BLaER1 (cell line): ENCODE data around the gene TMBIM6.
A peak's percentile ranks its signal among the peaks of the same experiment; 100 is the strongest.
"Not testable (repeated sequence)": the region's sequence is repeated elsewhere in the genome, so short reads cannot be mapped to it uniquely, and the experiment has no call there.

ENCODE experiments used
- H3K27ac ChIP-seq: shearing (Covaris generic); formaldehyde crosslinking; 2 replicates; pipeline ENCODE4 v1.8.1; 2022
- H3K27me3 ChIP-seq: shearing (Covaris generic); formaldehyde crosslinking; 2 replicates; pipeline ENCODE4 v1.8.1; 2022
- H3K36me3 ChIP-seq: shearing (Covaris generic); formaldehyde crosslinking; 2 replicates; pipeline ENCODE4 v1.8.1; 2022
- H3K4me1 ChIP-seq: shearing (Covaris generic); formaldehyde crosslinking; 2 replicates; pipeline ENCODE4 v1.8.1; 2022
- H3K4me2 ChIP-seq: shearing (Covaris generic); formaldehyde crosslinking; 2 replicates; pipeline ENCODE4 v1.8.1; 2022
- H3K4me3 ChIP-seq: shearing (Covaris generic); formaldehyde crosslinking; 2 replicates; pipeline ENCODE4 v1.8.1; 2022
- H3K9ac ChIP-seq: shearing (Covaris generic); formaldehyde crosslinking; 2 replicates; pipeline ENCODE4 v1.8.1; 2022
- H3K9me3 ChIP-seq: shearing (Covaris generic); formaldehyde crosslinking; 2 replicates; pipeline ENCODE4 v1.8.1; 2022
- H4K20me1 ChIP-seq: shearing (Covaris generic); formaldehyde crosslinking; 2 replicates; pipeline ENCODE4 v1.8.1; 2022
- Cebpa-rat ChIP-seq: shearing (Covaris generic); IDR thresholded peaks from 2 replicates; pipeline ENCODE4 v1.8.1; 2022

The TMBIM6 gene

DNA sequence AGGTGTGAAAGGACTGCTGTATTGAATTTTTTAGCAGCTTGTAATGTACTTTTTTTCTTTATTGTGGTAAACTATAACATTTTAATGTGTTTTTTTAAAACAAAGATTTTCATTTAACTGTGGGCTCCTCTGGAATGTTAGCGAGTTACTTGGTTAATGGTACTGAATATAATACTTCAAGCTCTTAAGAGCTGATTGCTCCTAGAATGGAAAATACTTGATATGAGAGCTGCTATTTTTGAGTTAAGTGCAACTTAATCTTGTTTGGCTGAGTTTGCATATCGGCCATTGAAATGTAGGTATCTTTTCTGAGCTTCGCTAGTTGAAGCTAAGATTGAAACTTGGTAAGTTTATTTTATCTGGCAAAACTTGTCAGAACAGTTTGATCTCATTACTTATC lies 7.4 kb downstream of the TMBIM6 start:
- Histone ChIP-seq H3K4me2 (peak overlapping the region; percentile 73), H3K27ac (no peak overlapping the region), H3K27me3 (no peaks in the 10 kb centered on the region), H4K20me1 (peaks cover 100% of the 10 kb centered on the region), H3K4me3 (no peak overlapping the region), H3K36me3 (peaks cover 65% of the 10 kb centered on the region), H3K9ac (no peak overlapping the region), H3K4me1 (peaks cover 57% of the 10 kb centered on the region), H3K9me3 (no peaks in the 10 kb centered on the region)
- TF ChIP-seq Cebpa-rat = no peak

DNA sequence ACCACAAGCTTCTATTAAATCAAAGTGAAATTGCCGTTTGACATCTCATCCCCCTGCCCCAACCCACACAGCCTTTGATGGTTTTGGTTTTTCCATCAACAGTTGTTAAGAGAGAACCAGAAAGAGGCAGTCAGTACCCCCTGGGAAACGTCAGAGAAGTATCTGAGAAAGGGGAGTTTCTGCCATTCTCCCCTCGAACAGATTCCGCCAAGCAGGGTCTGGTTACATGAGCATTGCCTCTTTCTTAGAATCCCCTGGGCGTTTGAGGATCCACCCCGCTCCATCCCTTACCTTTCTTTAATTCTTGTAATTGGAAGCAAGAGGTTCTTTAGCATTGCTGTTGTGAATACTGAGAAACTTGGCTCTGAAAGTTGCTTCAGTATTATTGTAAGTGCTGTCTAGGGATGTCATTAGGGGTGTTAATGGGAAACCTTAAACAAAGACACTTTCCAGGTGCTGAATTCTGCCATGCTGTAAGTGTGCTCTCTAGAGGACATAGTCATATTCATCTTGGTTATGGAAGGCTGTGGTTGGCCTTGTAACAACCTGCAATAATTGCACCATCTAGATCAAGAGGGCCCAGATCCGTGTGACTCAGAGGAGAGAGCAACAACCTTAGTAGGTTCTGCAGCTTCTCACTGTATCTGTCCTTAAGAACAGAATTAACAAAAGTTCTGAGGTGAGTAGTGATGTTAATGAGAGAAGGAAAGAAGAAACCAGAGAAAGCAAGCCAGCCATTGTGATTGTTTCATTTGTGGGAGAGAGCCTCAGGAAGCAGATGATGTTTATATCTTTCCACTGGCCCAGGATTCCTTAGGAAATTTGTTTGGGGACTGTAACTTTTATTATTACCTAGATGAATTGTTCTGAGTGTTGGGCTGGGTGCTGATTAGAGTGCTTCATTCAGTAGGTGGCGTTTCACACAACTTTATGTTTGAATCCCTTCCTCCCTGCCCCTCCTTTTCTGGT lies 9.0 kb downstream of the TMBIM6 start:
- peaks cover 100% of the 10 kb centered on the region for H4K20me1 ChIP-seq
- no peaks in the 10 kb centered on the region for H3K9me3 ChIP-seq
- no peak for TF ChIP-seq Cebpa-rat
- H3K27me3 ChIP-seq = no peaks in the 10 kb centered on the region
- H3K9ac ChIP-seq = peak overlapping the region; percentile 23; the same call in 1 of the 2 replicates
- H3K4me1 ChIP-seq = peaks cover 44% of the 10 kb centered on the region
- H3K4me3 ChIP-seq = no peak overlapping the region
- H3K36me3 ChIP-seq = peaks cover 67% of the 10 kb centered on the region
- H3K4me2 ChIP-seq = peak overlapping the region; percentile 73
- peak overlapping the region; percentile 24 for H3K27ac ChIP-seq

DNA sequence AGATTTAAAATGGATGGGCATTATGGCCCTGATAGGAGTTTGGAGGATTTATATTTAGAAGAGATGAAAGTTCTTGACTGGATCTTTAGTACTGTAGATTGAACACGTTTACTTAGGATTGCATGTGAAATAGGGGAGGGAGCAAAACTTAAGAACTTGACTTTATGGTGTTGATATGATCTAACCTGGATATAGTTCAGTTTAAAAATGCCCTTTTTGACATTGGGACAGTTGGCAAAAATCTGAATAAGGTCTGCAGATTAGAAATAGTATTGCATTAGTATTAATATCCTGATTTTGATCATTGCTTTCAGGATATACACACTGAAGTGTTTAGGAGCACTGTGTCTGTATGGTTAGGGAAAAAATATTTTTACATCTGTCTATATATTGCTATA lies 9.6 kb downstream of the TMBIM6 start:
- H3K9me3 ChIP-seq = no peaks in the 10 kb centered on the region
- no peaks in the 10 kb centered on the region for H3K27me3 ChIP-seq
- no peak overlapping the region for H3K9ac ChIP-seq
- H3K4me3 ChIP-seq = no peak overlapping the region
- TF ChIP-seq Cebpa-rat = no peak
- H3K36me3 ChIP-seq = peaks cover 73% of the 10 kb centered on the region
- H3K4me1 ChIP-seq = peaks cover 44% of the 10 kb centered on the region
- H4K20me1 ChIP-seq = peaks cover 100% of the 10 kb centered on the region
- H3K4me2 ChIP-seq = peak overlapping the region; percentile 73
- no peak overlapping the region for H3K27ac ChIP-seq

DNA sequence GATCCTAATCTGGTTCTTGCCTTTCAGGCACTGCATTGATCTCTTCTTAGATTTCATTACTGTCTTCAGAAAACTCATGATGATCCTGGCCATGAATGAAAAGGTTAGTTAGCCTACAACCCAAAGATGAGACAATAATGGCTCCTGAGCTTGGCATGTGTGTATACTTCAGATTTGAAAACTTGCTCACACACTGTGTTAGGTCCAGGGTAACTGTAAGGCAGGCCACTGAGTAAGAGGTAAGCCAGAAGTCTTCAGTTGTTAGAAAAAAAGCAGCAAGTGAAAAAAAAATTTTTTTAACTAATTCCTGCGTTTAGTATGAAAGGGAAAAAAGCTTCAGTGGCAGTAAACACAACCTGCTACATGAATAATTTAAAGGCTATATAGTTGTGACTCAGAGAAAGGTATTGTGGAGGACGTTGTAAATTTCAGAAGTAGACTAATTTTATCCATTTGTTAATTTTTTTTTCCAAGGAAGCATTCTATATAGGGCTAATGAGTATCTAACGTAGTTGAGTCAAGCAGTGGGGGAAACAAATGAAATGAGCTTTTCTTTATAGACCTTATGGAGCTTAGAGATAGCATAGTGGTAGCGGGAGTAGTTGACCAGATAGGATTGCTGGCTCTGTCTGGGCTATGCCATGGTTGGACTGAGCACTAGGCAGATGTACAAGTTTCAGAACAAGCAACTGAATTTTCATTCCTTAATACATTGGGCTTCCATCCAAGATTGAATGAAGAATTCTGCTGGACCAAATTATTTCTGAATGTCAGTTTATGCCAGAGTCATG lies 20.5 kb downstream of the TMBIM6 start:
- no peak overlapping the region for H3K27ac ChIP-seq
- H3K9me3 ChIP-seq = no peaks in the 10 kb centered on the region
- H3K4me3 ChIP-seq = no peak overlapping the region
- H3K27me3 ChIP-seq = no peaks in the 10 kb centered on the region
- H3K4me1 ChIP-seq = peaks cover 25% of the 10 kb centered on the region
- H3K9ac ChIP-seq = no peak overlapping the region
- peak overlapping the region; percentile 40 for H3K4me2 ChIP-seq
- TF ChIP-seq Cebpa-rat = no peak
- peaks cover 93% of the 10 kb centered on the region for H3K36me3 ChIP-seq
- peaks cover 58% of the 10 kb centered on the region for H4K20me1 ChIP-seq

DNA sequence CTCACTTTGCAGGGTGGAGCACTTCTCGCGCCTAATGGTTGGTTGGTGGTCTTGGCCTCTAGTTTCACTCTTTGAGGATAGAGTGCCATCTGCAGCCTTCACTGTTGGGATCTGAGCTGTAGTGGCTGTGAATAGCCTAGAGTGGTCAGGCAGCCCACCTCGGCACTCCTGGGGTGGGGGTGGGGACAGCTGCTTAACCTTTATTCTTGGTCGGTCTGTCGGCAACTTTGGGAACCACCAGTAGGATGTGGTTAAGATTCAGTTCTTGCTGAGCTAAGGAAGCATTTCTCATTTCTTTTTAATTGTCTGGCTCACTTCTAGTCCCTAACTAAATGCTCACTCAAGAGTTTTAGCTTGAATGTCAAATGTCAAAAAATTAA lies 21.1 kb downstream of the TMBIM6 start:
- Histone ChIP-seq H3K36me3 (peaks cover 87% of the 10 kb centered on the region), H3K4me3 (no peak overlapping the region), H3K27me3 (no peaks in the 10 kb centered on the region), H3K9me3 (no peaks in the 10 kb centered on the region), H3K27ac (no peak overlapping the region; the same call in 1 of the 2 replicates), H3K9ac (no peak overlapping the region), H3K4me1 (peaks cover 25% of the 10 kb centered on the region), H4K20me1 (peaks cover 52% of the 10 kb centered on the region), H3K4me2 (peak overlapping the region; percentile 40)
- TF ChIP-seq Cebpa-rat = no peak

- Histone ChIP-seq H3K36me3 (peaks cover 81% of the 10 kb centered on the region), H4K20me1 (peaks cover 46% of the 10 kb centered on the region), H3K4me1 (peaks cover 25% of the 10 kb centered on the region), H3K27me3 (no peaks in the 10 kb centered on the region), H3K4me2 (peak overlapping the region; percentile 40), H3K9me3 (no peaks in the 10 kb centered on the region), H3K27ac (no peak overlapping the region), H3K9ac (no peak overlapping the region), H3K4me3 (no peak overlapping the region)
- TF ChIP-seq Cebpa-rat = no peak
Observed at GRCh38 chr12:49763006-49763591, 21.7 kb downstream of the TMBIM6 start.

DNA sequence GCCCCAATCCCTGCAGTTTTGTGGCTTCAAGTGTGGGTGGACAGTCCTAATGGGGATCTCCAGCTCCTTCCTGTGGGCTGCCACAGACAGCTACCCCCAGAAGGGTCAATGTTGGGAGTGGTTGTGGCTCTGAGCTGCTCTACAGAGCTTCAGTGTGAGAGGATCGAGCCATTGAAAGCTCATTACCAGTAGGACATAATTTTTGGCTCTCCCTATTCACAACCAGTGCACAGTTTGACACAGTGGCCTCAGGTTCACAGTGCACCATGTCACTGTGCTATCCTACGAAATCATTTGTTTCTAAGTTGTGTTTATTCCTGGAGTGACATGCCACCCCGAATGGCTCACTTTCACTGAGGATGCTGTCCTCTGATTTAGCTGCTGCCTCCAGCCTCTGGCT lies 22.8 kb downstream of the TMBIM6 start:
- Histone ChIP-seq H3K27ac (no peak overlapping the region), H3K4me2 (no peak overlapping the region), H3K9me3 (no peaks in the 10 kb centered on the region), H3K27me3 (no peaks in the 10 kb centered on the region), H3K4me1 (peaks cover 25% of the 10 kb centered on the region), H3K9ac (no peak overlapping the region), H4K20me1 (peaks cover 38% of the 10 kb centered on the region), H3K36me3 (peaks cover 71% of the 10 kb centered on the region), H3K4me3 (no peak overlapping the region)
- no peak for TF ChIP-seq Cebpa-rat

GRCh38 chr12:49766115-49766455 lies 24.7 kb downstream of the TMBIM6 start:
- no peak overlapping the region for H3K4me2 ChIP-seq
- H3K4me3 ChIP-seq = no peak overlapping the region
- H3K27ac ChIP-seq = no peak overlapping the region
- H3K9me3 ChIP-seq = no peaks in the 10 kb centered on the region
- H4K20me1 ChIP-seq = peaks cover 27% of the 10 kb centered on the region
- TF ChIP-seq Cebpa-rat = no peak
- H3K27me3 ChIP-seq = no peaks in the 10 kb centered on the region
- peaks cover 51% of the 10 kb centered on the region for H3K36me3 ChIP-seq
- no peak overlapping the region for H3K9ac ChIP-seq
- H3K4me1 ChIP-seq = peaks cover 33% of the 10 kb centered on the region

GRCh38 chr12:49767333-49767732 lies 26.0 kb downstream of the TMBIM6 start:
- H4K20me1 ChIP-seq = peaks cover 14% of the 10 kb centered on the region

DNA sequence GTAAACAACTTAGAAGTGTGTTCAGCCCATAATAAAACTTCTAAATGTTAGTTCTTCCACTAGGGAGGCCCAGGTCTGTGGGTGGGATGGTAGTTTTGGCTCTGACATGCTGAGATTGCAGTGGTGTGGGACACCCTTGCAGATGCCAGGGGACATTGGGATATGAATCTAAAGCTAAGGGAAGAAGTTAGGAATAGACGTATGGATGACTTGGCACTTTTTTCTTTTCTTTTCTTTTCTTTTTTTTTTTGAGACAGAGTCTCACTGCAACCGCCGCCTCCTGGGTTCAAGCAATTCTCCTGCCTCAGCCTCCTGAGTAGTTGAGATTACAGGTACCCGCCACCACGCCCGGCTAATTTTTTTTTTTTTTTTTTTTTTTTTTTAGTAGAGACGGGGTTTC lies 31.7 kb downstream of the TMBIM6 start:
- H3K36me3 ChIP-seq, H3K9me3 ChIP-seq, H3K9ac ChIP-seq, H4K20me1 ChIP-seq, H3K27ac ChIP-seq, H3K4me2 ChIP-seq, H3K4me3 ChIP-seq, H3K27me3 ChIP-seq: not testable (repeated sequence)
- H3K4me1 ChIP-seq = peaks cover 19% of the 10 kb centered on the region

More at GRCh38 chr12:49767333-49767732, 26.0 kb downstream of the TMBIM6 start:
- H3K4me1 ChIP-seq = peaks cover 20% of the 10 kb centered on the region
- no peak overlapping the region for H3K4me2 ChIP-seq
- no peak for TF ChIP-seq Cebpa-rat
- H3K9ac ChIP-seq = no peak overlapping the region
- no peak overlapping the region for H3K27ac ChIP-seq
- H3K27me3 ChIP-seq = no peaks in the 10 kb centered on the region
- peaks cover 38% of the 10 kb centered on the region for H3K36me3 ChIP-seq
- H3K9me3 ChIP-seq = no peaks in the 10 kb centered on the region
- no peak overlapping the region for H3K4me3 ChIP-seq
